Measurements from ENCODE around the gene KLHL22. TPM values are rescaled to one million over a fixed set of nuclear protein-coding genes. Genes with fewer than 3 reads are reported as not detected.

KLHL22 gene
- total and polyA plus RNA-seq, 9 donors, result 31.3 to 39.9 (median 35.7) TPM

DNA sequence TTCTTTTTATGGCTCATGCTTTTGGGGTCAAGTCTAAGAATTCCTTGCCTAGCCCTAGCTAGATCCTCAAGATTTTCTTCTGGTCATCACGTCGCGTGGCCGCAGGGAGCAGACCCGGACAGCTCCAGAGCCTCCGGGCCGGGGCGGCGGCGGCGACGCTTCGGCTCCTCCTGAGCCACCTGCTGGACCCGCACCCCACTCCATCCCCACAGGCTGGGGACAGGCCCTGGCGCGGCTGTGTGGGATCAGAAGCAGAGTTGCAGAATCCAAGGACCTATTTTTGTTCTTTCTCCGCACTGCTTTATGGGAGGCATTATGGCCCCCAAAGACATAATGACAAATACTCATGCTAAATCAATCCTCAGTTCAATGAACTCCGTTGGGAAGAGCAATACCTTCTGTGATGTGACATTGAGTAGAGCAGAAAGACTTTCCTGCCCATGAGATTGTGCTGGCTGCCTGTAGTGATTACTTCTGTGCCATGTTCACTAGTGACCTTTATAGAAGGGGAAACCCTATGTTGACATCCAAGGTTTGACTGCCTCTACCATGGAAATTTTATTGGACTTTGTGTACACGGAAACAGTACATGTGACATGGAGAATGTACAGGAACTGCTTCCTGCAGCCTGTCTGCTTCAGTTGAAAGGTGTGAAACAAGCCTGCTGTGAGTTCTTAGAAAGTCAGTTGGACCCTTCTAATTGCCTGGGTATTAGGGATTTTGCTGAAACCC lies 45.6 kb downstream of the KLHL22 start:
- no peak overlapping the region for H3K4me3 ChIP-seq (ENCODE audit: low read length)
- no peaks in the 10 kb centered on the region for H3K4me1 ChIP-seq (ENCODE audit: control insufficient read depth, insufficient read depth, low read length)
- H3K27me3 ChIP-seq (ENCODE audit: control insufficient read depth, insufficient read depth, low read length), result no peaks in the 10 kb centered on the region
- H3K27ac ChIP-seq (ENCODE audit: low read length), result no peak overlapping the region
- H3K9me3 ChIP-seq (replicated peaks; ENCODE audit: control insufficient read depth, low read depth, low read length), result no peaks in the 10 kb centered on the region
- WGBS (ENCODE audit: insufficient coverage), result 93% methylated on average over 10 of the region's 19 CpGs
- peaks cover 36% of the 10 kb centered on the region for H3K36me3 ChIP-seq (ENCODE audit: control insufficient read depth, insufficient read depth, low read length)
- no peak for DNase-seq

DNA sequence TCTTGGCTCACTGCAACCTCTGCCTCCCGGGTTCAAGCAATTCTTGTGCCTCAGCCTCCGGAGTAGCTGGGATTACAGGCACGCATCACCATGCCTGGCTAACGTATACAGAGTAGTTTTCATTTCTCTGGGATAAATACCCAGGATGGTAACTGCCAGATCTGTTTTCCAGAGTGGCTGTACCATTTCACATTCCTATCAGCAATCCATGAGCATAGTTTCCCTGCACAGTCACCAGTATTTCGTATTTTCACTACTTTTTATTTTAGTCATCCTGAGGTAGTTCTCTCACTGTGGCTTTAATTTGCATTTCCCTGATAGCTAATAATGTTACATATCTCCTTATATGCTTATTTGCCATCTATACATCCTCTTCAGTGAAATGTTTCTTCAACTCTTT lies 47.0 kb downstream of the KLHL22 start:
- no peak for DNase-seq
- no peaks in the 10 kb centered on the region for H3K9me3 ChIP-seq (replicated peaks; ENCODE audit: control insufficient read depth, low read depth, low read length)
- peaks cover 42% of the 10 kb centered on the region for H3K36me3 ChIP-seq (ENCODE audit: control insufficient read depth, insufficient read depth, low read length)
- no peaks in the 10 kb centered on the region for H3K4me1 ChIP-seq (ENCODE audit: control insufficient read depth, insufficient read depth, low read length)
- H3K4me3 ChIP-seq (ENCODE audit: low read length), result no peak overlapping the region
- H3K27ac ChIP-seq (ENCODE audit: low read length), result no peak overlapping the region
- WGBS (ENCODE audit: insufficient coverage), result 89% methylated on average over 4 of the region's 5 CpGs
- no peaks in the 10 kb centered on the region for H3K27me3 ChIP-seq (ENCODE audit: control insufficient read depth, insufficient read depth, low read length)

DNA sequence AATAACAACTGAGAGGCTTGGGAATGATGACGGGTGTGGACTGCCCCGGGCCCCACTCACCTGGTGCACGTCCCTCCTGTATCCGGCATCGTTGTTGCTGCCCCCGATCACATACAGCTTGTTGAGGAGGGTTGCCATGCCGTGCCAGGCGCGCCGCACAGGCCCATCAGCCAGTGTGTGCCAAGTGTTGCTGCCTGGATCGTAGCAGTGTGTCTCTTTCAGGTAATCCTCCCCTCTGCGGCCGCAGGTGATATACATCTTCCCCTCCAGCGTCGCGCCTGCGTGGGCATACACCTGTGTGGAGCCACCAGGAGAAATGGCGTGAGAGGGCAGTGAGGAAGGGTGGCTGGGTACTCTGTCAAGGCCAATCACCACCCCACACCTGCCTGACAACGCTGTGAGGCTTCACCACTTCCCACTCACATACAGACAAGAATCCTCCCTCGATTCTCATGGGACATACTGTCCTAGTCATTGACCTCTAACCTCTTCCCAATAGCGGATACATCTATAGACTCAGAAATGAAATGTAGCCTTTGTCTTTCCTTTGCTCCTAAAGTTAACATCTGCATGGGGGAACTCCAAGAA lies 49.1 kb downstream of the KLHL22 start:
- Histone ChIP-seq H3K27me3 (ENCODE audit: control insufficient read depth, insufficient read depth, low read length) (no peaks in the 10 kb centered on the region), H3K9me3 (replicated peaks; ENCODE audit: control insufficient read depth, low read depth, low read length) (no peaks in the 10 kb centered on the region), H3K4me1 (ENCODE audit: control insufficient read depth, insufficient read depth, low read length) (no peaks in the 10 kb centered on the region), H3K27ac (ENCODE audit: low read length) (no peak overlapping the region), H3K36me3 (ENCODE audit: control insufficient read depth, insufficient read depth, low read length) (peaks cover 58% of the 10 kb centered on the region), H3K4me3 (ENCODE audit: low read length) (no peak overlapping the region)
- DNase-seq, result no peak
- WGBS (ENCODE audit: insufficient coverage), result 89% methylated on average over 16 of the region's 21 CpGs

DNA sequence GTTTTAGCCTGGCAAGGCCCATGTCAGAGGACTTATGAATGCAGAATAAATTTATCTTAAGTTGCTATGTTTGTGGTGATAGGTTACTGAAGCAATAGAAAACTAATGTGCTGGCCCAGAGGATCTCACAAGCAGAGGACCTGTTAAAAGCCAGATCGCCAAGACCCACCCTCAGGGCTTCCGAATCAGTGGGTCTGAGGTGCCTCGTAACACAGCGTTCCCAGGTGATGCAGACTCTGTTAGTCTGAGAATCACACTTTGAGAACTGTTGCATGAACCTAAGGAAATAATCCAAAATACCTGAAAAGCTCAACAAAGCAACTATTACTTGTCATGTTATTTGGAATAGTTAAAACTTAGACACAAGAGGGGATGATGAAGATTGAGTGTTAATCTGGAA lies 51.3 kb downstream of the KLHL22 start:
- Histone ChIP-seq H3K4me3 (ENCODE audit: low read length) (no peak overlapping the region), H3K36me3 (ENCODE audit: control insufficient read depth, insufficient read depth, low read length) (peaks cover 43% of the 10 kb centered on the region), H3K27ac (ENCODE audit: low read length) (no peak overlapping the region), H3K9me3 (replicated peaks; ENCODE audit: control insufficient read depth, low read depth, low read length) (no peaks in the 10 kb centered on the region), H3K27me3 (ENCODE audit: control insufficient read depth, insufficient read depth, low read length) (no peaks in the 10 kb centered on the region), H3K4me1 (ENCODE audit: control insufficient read depth, insufficient read depth, low read length) (peaks cover 9% of the 10 kb centered on the region)
- no peak for DNase-seq
- 96% methylated on average over 3 of the region's 4 CpGs for WGBS (ENCODE audit: insufficient coverage)

GRCh38 chr22:20442485-20443284 lies 52.9 kb downstream of the KLHL22 start:
- Histone ChIP-seq H3K36me3 (ENCODE audit: control insufficient read depth, insufficient read depth, low read length) (peaks cover 43% of the 10 kb centered on the region), H3K9me3 (replicated peaks; ENCODE audit: control insufficient read depth, low read depth, low read length) (no peaks in the 10 kb centered on the region), H3K4me3 (ENCODE audit: low read length) (no peak overlapping the region), H3K27ac (ENCODE audit: low read length) (no peak overlapping the region), H3K27me3 (ENCODE audit: control insufficient read depth, insufficient read depth, low read length) (peaks cover 4% of the 10 kb centered on the region), H3K4me1 (ENCODE audit: control insufficient read depth, insufficient read depth, low read length) (peaks cover 23% of the 10 kb centered on the region)
- DNase-seq, result no peak
- 59% methylated on average over 3 of the region's 7 CpGs for WGBS (ENCODE audit: insufficient coverage)

- Histone ChIP-seq H3K4me1 (ENCODE audit: control insufficient read depth, insufficient read depth, low read length) (peaks cover 27% of the 10 kb centered on the region), H3K27ac (ENCODE audit: low read length) (no peak overlapping the region), H3K9me3 (replicated peaks; ENCODE audit: control insufficient read depth, low read depth, low read length) (no peaks in the 10 kb centered on the region), H3K36me3 (ENCODE audit: control insufficient read depth, insufficient read depth, low read length) (peaks cover 40% of the 10 kb centered on the region), H3K4me3 (ENCODE audit: low read length) (no peak overlapping the region), H3K27me3 (ENCODE audit: control insufficient read depth, insufficient read depth, low read length) (peaks cover 4% of the 10 kb centered on the region)
- no peak for DNase-seq
- 59% methylated on average over 19 of the region's 21 CpGs for WGBS (ENCODE audit: insufficient coverage)
Observed at GRCh38 chr22:20441631-20442484, 53.7 kb downstream of the KLHL22 start.

- no peak for DNase-seq
- no peak overlapping the region for H3K27ac ChIP-seq (ENCODE audit: low read length)
- 66% methylated on average over 8 of the region's 13 CpGs for WGBS (ENCODE audit: insufficient coverage)
- H3K4me1 ChIP-seq (ENCODE audit: control insufficient read depth, insufficient read depth, low read length), result peaks cover 33% of the 10 kb centered on the region
- peaks cover 31% of the 10 kb centered on the region for H3K36me3 ChIP-seq (ENCODE audit: control insufficient read depth, insufficient read depth, low read length)
- H3K9me3 ChIP-seq (replicated peaks; ENCODE audit: control insufficient read depth, low read depth, low read length), result no peaks in the 10 kb centered on the region
- peaks cover 7% of the 10 kb centered on the region for H3K27me3 ChIP-seq (ENCODE audit: control insufficient read depth, insufficient read depth, low read length)
- H3K4me3 ChIP-seq (ENCODE audit: low read length), result no peak overlapping the region
Observed at GRCh38 chr22:20440637-20441591, 54.7 kb downstream of the KLHL22 start.

- Histone ChIP-seq H3K27me3 (ENCODE audit: control insufficient read depth, insufficient read depth, low read length) (peaks cover 7% of the 10 kb centered on the region), H3K4me1 (ENCODE audit: control insufficient read depth, insufficient read depth, low read length) (peaks cover 42% of the 10 kb centered on the region), H3K36me3 (ENCODE audit: control insufficient read depth, insufficient read depth, low read length) (peaks cover 27% of the 10 kb centered on the region), H3K4me3 (ENCODE audit: low read length) (no peak overlapping the region), H3K9me3 (replicated peaks; ENCODE audit: control insufficient read depth, low read depth, low read length) (no peaks in the 10 kb centered on the region), H3K27ac (ENCODE audit: low read length) (no peak overlapping the region)
- 78% methylated on average over 3 of the region's 5 CpGs for WGBS (ENCODE audit: insufficient coverage)
- no peak for DNase-seq
Observed at GRCh38 chr22:20439928-20440575, 55.5 kb downstream of the KLHL22 start.

DNA sequence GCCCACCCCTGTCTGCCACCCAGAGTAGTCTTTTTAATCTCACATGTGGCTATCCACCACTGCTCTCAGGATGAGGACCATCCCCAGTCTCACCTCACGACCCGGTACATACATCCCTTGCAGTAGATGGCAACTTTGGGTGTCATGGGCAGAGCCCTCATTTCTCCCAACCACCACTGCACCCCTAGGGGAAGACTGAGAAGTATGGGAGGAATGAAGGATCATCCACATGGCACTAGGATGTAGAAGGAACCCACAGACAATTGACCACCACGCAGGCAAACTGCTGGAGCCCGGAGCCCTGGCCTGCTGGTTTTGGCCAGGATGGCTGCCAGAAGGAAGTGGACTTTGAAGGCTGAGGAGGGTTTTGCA lies 56.1 kb downstream of the KLHL22 start:
- WGBS (ENCODE audit: insufficient coverage), result 73% methylated on average over 2 of the region's 4 CpGs
- peaks cover 45% of the 10 kb centered on the region for H3K4me1 ChIP-seq (ENCODE audit: control insufficient read depth, insufficient read depth, low read length)

More for the DNA sequence above, 56.1 kb downstream of the KLHL22 start:
- peaks cover 23% of the 10 kb centered on the region for H3K36me3 ChIP-seq (ENCODE audit: control insufficient read depth, insufficient read depth, low read length)
- H3K4me3 ChIP-seq (ENCODE audit: low read length), result no peak overlapping the region
- H3K27me3 ChIP-seq (ENCODE audit: control insufficient read depth, insufficient read depth, low read length), result peaks cover 7% of the 10 kb centered on the region
- DNase-seq, result no peak
- H3K27ac ChIP-seq (ENCODE audit: low read length), result no peak overlapping the region
- no peaks in the 10 kb centered on the region for H3K9me3 ChIP-seq (replicated peaks; ENCODE audit: control insufficient read depth, low read depth, low read length)
